ENCODE results near the gene MLANA. TPM values are rescaled to one million over a fixed set of nuclear protein-coding genes. Genes with fewer than 3 reads are reported as not detected.

MLANA gene
- total RNA-seq, 2 experiments from 2014 or later, result not detected

GRCh38 chr9:5945112-5945511 lies 54.4 kb downstream of the MLANA start:
- Mint-ChIP-seq H3K9me3 (no peaks in the 10 kb centered on the region), H3K27me3 (ENCODE audit: low read depth) (no peaks in the 10 kb centered on the region), H3K36me3 (ENCODE audit: low read depth) (no peaks in the 10 kb centered on the region), H3K27ac (no peak overlapping the region), H3K4me1 (ENCODE audit: low read depth) (peaks cover 16% of the 10 kb centered on the region), H3K4me3 (no peak overlapping the region)
- intact Hi-C loops (cut with micrococcal nuclease), result loop anchor here (2.0 kb wide), 2 partner anchors 14 to 34 kb away; no protein-coding TSS in a partner anchor
- CTCF ChIA-PET, result interaction anchor here (1.7 kb wide), 1 partner anchor 59 kb away, joined by 7 read pairs; no protein-coding TSS in a partner anchor
- no peak for DNase-seq

- Mint-ChIP-seq H3K27me3 (ENCODE audit: low read depth) (no peaks in the 10 kb centered on the region), H3K9me3 (no peaks in the 10 kb centered on the region), H3K27ac (no peak overlapping the region), H3K36me3 (ENCODE audit: low read depth) (no peaks in the 10 kb centered on the region), H3K4me3 (no peak overlapping the region), H3K4me1 (ENCODE audit: low read depth) (peaks cover 19% of the 10 kb centered on the region)
- CTCF ChIA-PET, result interaction anchor here (0.6 to 1.2 kb wide), 4 partner anchors 10 to 101 kb away, joined by 3 to 4 read pairs (median 3); no protein-coding TSS in a partner anchor
- no peak for DNase-seq
- intact Hi-C loops (cut with micrococcal nuclease), result loop anchor here (2.0 kb wide), 1 partner anchor 59 kb away; no protein-coding TSS in a partner anchor
Measured at GRCh38 chr9:5947912-5948311, 57.2 kb downstream of the MLANA start.

- intact Hi-C loops (cut with micrococcal nuclease), result loop anchor here (2.0 kb wide), 1 partner anchor 58 kb away; no protein-coding TSS in a partner anchor
- DNase-seq, result peak; percentile 24
- no peak overlapping the region for H3K4me3 Mint-ChIP-seq
- H3K36me3 Mint-ChIP-seq (ENCODE audit: low read depth), result no peaks in the 10 kb centered on the region
- no peaks in the 10 kb centered on the region for H3K9me3 Mint-ChIP-seq
- H3K27me3 Mint-ChIP-seq (ENCODE audit: low read depth), result no peaks in the 10 kb centered on the region
- no peak overlapping the region for H3K27ac Mint-ChIP-seq
- H3K4me1 Mint-ChIP-seq (ENCODE audit: low read depth), result peaks cover 19% of the 10 kb centered on the region
- CTCF ChIA-PET, result no interaction called here
Measured at GRCh38 chr9:5949103-5949699, 58.5 kb downstream of the MLANA start.

DNA sequence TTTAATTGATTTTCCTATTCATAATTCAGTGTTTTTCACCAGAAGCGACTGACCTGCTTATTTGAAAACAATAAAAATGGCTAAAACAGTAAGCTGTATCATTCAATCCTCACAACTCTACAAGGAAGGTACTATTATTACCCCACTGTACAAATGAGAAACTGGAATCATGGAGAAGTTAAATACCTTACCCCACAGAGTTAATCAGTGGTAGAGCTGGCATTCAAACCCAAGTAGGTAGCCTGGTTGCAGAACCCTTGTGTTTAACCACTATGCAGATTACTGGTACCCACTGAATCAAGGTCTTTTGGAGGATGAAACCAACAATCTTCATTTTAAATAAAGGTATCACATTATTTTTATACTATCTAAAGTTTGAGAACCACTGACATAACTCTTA lies 59.6 kb downstream of the MLANA start:
- H3K27ac Mint-ChIP-seq, result no peak overlapping the region
- H3K36me3 Mint-ChIP-seq (ENCODE audit: low read depth), result no peaks in the 10 kb centered on the region
- intact Hi-C loops (cut with micrococcal nuclease), result no loop called here
- DNase-seq, result no peak
- no peaks in the 10 kb centered on the region for H3K27me3 Mint-ChIP-seq (ENCODE audit: low read depth)
- H3K9me3 Mint-ChIP-seq, result no peaks in the 10 kb centered on the region
- no peak overlapping the region for H3K4me3 Mint-ChIP-seq
- H3K4me1 Mint-ChIP-seq (ENCODE audit: low read depth), result peaks cover 15% of the 10 kb centered on the region
- CTCF ChIA-PET, result interaction anchor here (0.6 kb wide), 1 partner anchor 65 kb away, joined by 3 read pairs; no protein-coding TSS in a partner anchor

- no peak overlapping the region for H3K4me3 Mint-ChIP-seq
- no peak for DNase-seq
- no peak overlapping the region for H3K27ac Mint-ChIP-seq
- intact Hi-C loops (cut with micrococcal nuclease), result no loop called here
- peaks cover 14% of the 10 kb centered on the region for H3K4me1 Mint-ChIP-seq (ENCODE audit: low read depth)
- H3K9me3 Mint-ChIP-seq, result no peaks in the 10 kb centered on the region
- CTCF ChIA-PET, result no interaction called here
- no peaks in the 10 kb centered on the region for H3K27me3 Mint-ChIP-seq (ENCODE audit: low read depth)
- H3K36me3 Mint-ChIP-seq (ENCODE audit: low read depth), result no peaks in the 10 kb centered on the region
Measured at GRCh38 chr9:5951686-5952211, 61.1 kb downstream of the MLANA start.

DNA sequence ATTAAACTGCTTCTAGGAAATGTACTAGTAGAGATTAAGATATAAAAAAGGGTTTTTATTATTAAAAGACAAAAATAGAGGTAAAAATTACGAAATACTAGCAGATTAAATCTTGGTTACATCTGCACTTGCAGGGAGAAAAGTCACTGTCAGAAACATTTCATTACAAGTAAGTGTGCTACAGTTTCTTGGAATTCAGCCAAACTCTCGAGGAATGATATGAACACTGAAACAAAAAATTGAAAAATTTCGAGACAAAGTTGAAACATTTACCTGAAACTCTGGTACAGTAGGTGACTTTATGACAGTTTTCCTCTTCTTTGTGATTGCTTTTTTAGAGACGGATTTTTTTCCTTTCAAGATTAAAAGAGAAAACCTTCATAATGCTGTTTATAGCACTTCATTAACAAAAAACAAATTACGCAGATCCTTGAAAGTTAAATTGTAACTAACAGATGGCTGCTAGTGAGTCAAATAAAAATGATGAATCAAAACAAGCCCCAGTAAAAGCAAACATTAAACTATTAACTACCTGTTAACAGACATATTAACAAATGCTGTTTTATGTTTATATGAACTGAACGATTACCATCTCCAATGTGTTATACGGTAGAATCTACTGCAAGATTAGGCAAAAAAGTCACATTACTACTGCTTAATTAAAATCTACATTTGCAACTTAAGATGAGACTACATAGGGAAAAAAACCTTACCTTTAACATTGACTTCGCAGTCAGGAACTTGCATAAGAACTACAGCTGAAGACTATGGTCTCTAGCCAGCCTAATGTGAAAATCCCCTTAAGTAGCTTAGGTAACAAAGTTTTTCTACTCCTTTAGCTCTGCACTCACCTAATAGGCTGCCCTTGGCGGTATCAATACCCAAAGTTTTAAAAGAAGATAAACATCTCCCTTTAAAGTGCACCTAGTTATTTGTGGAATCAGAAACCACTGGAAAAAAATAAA lies 63.3 kb downstream of the MLANA start:
- CTCF ChIA-PET, result interaction anchor here (0.9 kb wide), 1 partner anchor 69 kb away, joined by 4 read pairs; no protein-coding TSS in a partner anchor
- Mint-ChIP-seq H3K27me3 (ENCODE audit: low read depth) (no peaks in the 10 kb centered on the region), H3K36me3 (ENCODE audit: low read depth) (no peaks in the 10 kb centered on the region), H3K4me1 (ENCODE audit: low read depth) (peaks cover 13% of the 10 kb centered on the region), H3K9me3 (no peaks in the 10 kb centered on the region), H3K27ac (no peak overlapping the region), H3K4me3 (no peak overlapping the region)
- intact Hi-C loops (cut with micrococcal nuclease), result no loop called here
- DNase-seq, result no peak

GRCh38 chr9:5957166-5957565 lies 66.5 kb downstream of the MLANA start:
- Mint-ChIP-seq H3K27me3 (ENCODE audit: low read depth) (no peaks in the 10 kb centered on the region), H3K9me3 (no peaks in the 10 kb centered on the region), H3K27ac (no peak overlapping the region), H3K4me3 (no peak overlapping the region), H3K36me3 (ENCODE audit: low read depth) (no peaks in the 10 kb centered on the region), H3K4me1 (ENCODE audit: low read depth) (peaks cover 6% of the 10 kb centered on the region)
- DNase-seq, result no peak
- intact Hi-C loops (cut with micrococcal nuclease), result no loop called here
- CTCF ChIA-PET, result no interaction called here

DNA sequence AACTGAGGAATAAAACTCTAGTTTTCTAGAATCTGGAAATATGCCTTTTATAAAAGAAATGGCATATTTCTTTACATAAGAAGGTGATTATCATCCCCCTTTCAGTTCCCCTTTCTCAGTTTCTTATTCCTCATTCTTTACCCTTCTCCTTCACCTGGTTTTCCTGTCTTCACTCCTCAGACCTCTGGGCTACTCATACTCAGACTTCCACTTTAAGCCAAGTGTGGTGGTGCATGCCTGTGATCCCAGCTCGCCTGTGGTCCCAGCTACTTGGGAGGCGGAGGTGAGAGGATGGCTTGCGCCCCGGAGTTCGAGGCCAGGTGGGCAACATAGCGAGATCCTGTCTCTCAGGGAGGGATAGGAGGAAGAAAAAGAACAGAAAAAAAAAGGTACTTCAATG lies 67.6 kb downstream of the MLANA start:
- Mint-ChIP-seq H3K4me1 (ENCODE audit: low read depth) (peaks cover 4% of the 10 kb centered on the region), H3K4me3 (no peak overlapping the region), H3K36me3 (ENCODE audit: low read depth) (no peaks in the 10 kb centered on the region), H3K9me3 (no peaks in the 10 kb centered on the region), H3K27me3 (ENCODE audit: low read depth) (no peaks in the 10 kb centered on the region), H3K27ac (no peak overlapping the region)
- CTCF ChIA-PET, result interaction anchor here (0.7 kb wide), 1 partner anchor 10 kb away, joined by 3 read pairs; no protein-coding TSS in a partner anchor
- intact Hi-C loops (cut with micrococcal nuclease), result no loop called here
- DNase-seq, result no peak

Other genes with a start within 250 kb of the MLANA start
- gene ERMP1, start 57.8 kb upstream of the MLANA start, total RNA-seq, result 10 to 100 TPM; 23.5 to 27.1 TPM
- gene RANBP6, start 124.7 kb downstream of the MLANA start, total RNA-seq, result 10 to 100 TPM; 19.0 to 19.5 TPM

All from activated naive CD4-positive, alpha-beta T cell treated with anti-CD3 and anti-CD28 coated beads for 36 hours (primary cell).